ENCODE data around the gene USP17L11. TPM values are rescaled to one million over a fixed set of nuclear protein-coding genes. Genes with fewer than 3 reads are reported as not detected.
"Not testable (repeated sequence)": the region's sequence is repeated elsewhere in the genome, so short reads cannot be mapped to it uniquely, and the experiment has no call there.

USP17L11 gene, protein sequence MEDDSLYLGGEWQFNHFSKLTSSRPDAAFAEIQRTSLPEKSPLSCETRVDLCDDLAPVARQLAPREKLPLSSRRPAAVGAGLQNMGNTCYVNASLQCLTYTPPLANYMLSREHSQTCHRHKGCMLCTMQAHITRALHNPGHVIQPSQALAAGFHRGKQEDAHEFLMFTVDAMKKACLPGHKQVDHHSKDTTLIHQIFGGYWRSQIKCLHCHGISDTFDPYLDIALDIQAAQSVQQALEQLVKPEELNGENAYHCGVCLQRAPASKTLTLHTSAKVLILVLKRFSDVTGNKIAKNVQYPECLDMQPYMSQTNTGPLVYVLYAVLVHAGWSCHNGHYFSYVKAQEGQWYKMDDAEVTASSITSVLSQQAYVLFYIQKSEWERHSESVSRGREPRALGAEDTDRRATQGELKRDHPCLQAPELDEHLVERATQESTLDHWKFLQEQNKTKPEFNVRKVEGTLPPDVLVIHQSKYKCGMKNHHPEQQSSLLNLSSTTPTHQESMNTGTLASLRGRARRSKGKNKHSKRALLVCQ
- total RNA-seq: not detected
- long read RNA-seq: 0 reads

DNA sequence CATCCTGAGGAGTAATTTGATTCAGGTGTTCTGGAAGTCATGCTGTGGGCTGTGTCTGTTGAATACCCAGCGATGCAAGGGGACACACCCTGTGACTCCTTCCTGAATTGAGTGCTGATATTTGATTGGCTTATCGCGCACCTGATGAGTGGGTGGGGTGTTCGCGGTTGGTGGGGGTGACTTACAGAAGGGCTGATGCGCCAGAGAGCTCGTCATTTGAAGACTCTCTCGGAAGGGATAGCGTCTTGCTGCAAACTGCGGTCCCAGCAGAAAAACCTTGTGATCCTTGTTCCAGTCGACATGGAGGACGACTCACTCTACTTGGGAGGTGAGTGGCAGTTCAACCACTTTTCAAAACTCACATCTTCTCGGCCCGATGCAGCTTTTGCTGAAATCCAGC, at the start of gene USP17L11:
Gene USP17L11, plus strand, starts transcription at position 301 of the 400 bp plus-strand sequence. Its CDS starts 0 bp downstream, at position 301.
- intact Hi-C loops (cut with DNase I); ATAC-seq (ENCODE audit: poor library complexity): not testable (repeated sequence)

DNA sequence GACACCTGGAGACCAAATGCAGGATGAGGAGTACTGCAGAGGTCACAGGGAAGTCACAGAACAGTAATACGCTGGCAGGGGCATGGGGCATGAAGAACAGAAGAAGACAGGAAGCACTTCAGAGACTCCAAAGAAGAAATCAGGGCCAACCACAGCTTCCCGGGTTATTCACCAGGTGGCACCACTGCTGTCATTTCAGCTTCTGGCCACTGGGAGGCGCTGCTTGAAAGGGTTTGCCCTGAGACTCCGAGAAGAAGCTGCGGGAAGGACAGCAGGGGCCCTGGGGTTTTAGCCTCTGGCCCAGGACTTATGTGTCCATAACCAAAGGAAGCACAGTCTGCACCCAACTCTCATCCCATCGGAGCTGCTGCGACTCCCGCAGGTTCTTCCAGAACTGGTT, 49.2 kb upstream of the USP17L11 start:
- DNase-seq; ATAC-seq (ENCODE audit: poor library complexity); intact Hi-C loops (cut with DNase I): not testable (repeated sequence)

More for the DNA sequence above, at the start of gene USP17L11:
- not testable (repeated sequence) for DNase-seq

DNA sequence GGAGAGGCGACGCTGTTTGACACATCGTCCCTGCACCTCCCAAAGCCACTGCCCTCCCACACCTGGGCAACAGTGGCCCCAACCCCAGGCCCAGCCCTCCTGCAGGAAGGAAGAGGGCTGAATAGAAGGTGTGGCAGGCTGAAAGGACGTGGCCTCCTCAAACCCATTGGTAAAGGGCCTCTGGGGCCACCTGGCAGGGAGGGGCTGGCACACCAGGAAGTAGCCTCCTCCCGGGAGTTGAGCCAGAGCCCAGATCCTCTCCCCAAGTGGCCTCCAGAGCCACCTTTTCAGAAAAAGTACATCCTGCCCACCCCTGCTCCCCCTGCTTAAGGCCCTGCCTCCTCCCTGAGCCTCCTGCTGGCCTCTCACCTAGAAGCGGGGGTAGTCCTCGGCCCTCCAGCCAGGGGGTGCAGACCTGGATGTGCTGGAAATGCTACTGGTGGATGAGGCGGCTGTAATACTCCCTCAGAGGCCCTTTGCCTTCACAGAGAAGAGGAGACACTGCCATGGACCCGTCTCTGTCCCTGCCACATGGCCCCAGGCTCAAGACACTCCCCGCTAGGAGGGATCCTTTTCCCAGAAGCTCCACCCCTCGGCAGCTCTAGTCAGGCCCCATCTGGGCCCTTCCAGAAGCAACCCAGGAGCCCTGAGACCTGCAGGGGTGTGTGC, 45.3 kb upstream of the USP17L11 start, which contains the start of gene FAM90A26:
Gene FAM90A26, plus strand, starts transcription at position 619 of the 669 bp plus-strand sequence. CDS start 2,764 bp downstream, outside the sequence.
- DNase-seq; intact Hi-C loops (cut with DNase I); ATAC-seq (ENCODE audit: poor library complexity): not testable (repeated sequence)

DNA sequence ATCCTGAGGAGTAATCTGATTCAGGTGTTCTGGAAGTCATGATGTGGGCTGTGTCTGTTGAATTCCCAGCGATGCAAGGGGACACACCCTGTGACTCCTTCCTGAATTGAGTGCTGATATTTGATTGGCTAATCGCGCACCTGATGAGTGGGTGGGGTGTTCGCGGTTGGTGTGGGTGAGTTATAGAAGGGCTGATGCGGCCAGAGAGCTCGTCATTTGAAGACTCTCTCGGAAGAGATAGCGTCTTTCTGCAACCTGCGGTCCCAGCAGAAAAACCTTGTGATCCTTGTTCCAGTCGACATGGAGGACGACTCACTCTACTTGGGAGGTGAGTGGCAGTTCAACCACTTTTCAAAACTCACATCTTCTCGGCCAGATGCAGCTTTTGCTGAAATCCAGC, 4.8 kb upstream of the USP17L11 start, which contains the start of gene USP17L10:
Gene USP17L10, plus strand, starts transcription at position 301 of the 400 bp plus-strand sequence. Its CDS starts 0 bp downstream, at position 301.
- intact Hi-C loops (cut with DNase I); DNase-seq; ATAC-seq (ENCODE audit: poor library complexity): not testable (repeated sequence)

DNA sequence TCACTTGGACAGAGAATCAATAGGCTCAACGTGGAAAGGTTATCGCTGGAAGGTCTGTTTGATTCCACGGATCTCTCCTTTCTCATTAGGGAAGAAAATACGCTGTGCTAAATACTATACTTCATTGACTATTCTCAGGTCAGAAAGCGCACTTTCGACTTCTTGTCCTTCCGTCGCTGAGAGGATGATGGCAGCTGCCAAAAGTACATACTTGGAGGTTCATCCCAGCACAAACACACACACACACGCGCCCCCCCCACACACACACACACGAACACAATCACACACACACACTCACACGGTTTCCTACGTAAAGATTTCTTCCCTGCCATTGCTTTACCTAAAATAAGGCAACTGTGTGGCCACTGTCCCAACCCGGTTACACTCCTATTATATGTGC, 504 bp upstream of the USP17L11 start:
- intact Hi-C loops (cut with DNase I); ATAC-seq (ENCODE audit: poor library complexity): not testable (repeated sequence)
- peak; percentile 29 for DNase-seq

DNA sequence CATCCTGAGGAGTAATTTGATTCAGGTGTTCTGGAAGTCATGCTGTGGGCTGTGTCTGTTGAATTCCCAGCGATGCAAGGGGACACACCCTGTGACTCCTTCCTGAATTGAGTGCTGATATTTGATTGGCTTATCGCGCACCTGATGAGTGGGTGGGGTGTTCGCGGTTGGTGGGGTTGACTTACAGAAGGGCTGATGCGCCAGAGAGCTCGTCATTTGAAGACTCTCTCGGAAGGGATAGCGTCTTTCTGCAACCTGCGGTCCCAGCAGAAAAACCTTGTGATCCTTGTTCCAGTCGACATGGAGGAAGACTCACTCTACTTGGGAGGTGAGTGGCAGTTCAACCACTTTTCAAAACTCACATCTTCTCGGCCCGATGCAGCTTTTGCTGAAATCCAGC, 4.6 kb downstream of the USP17L11 start, which contains the start of gene USP17L12:
Gene USP17L12, plus strand, starts transcription at position 301 of the 400 bp plus-strand sequence. Its CDS starts 0 bp downstream, at position 301.
- DNase-seq; intact Hi-C loops (cut with DNase I); ATAC-seq (ENCODE audit: poor library complexity): not testable (repeated sequence)

DNA sequence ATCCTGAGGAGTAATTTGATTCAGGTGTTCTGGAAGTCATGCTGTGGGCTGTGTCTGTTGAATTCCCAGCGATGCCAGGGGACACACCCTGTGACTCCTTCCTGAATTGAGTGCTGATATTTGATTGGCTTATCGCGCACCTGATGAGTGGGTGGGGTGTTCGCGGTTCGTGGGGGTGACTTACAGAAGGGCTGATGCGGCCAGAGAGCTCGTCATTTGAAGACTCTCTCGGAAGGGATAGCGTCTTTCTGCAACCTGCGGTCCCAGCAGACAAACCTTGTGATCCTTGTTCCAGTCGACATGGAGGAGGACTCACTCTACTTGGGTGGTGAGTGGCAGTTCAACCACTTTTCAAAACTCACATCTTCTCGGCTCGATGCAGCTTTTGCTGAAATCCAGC, 9.4 kb downstream of the USP17L11 start, which contains the start of gene USP17L13:
Gene USP17L13, plus strand, starts transcription at position 301 of the 400 bp plus-strand sequence. Its CDS starts 0 bp downstream, at position 301.
- ATAC-seq (ENCODE audit: poor library complexity); intact Hi-C loops (cut with DNase I); DNase-seq: not testable (repeated sequence)

DNA sequence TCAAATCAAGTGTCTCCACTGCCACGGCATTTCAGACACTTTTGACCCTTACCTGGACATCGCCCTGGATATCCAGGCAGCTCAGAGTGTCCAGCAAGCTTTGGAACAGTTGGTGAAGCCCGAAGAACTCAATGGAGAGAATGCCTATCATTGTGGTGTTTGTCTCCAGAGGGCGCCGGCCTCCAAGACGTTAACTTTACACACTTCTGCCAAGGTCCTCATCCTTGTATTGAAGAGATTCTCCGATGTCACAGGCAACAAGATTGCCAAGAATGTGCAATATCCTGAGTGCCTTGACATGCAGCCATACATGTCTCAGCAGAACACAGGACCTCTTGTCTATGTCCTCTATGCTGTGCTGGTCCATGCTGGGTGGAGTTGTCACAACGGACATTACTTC, 15.0 kb downstream of the USP17L11 start:
- ATAC-seq (ENCODE audit: poor library complexity); intact Hi-C loops (cut with DNase I): not testable (repeated sequence)
- DNase-seq: peak; percentile 10

DNA sequence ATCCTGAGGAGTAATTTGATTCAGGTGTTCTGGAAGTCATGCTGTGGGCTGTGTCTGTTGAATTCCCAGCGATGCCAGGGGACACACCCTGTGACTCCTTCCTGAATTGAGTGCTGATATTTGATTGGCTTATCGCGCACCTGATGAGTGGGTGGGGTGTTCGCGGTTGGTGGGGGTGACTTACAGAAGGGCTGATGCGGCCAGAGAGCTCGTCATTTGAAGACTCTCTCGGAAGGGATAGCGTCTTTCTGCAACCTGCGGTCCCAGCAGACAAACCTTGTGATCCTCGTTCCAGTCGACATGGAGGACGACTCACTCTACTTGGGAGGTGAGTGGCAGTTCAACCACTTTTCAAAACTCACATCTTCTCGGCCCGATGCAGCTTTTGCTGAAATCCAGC, 18.9 kb downstream of the USP17L11 start, which contains the start of gene USP17L15:
Gene USP17L15, plus strand, starts transcription at position 301 of the 400 bp plus-strand sequence. Its CDS starts 0 bp downstream, at position 301.
- DNase-seq; ATAC-seq (ENCODE audit: poor library complexity); intact Hi-C loops (cut with DNase I): not testable (repeated sequence)

DNA sequence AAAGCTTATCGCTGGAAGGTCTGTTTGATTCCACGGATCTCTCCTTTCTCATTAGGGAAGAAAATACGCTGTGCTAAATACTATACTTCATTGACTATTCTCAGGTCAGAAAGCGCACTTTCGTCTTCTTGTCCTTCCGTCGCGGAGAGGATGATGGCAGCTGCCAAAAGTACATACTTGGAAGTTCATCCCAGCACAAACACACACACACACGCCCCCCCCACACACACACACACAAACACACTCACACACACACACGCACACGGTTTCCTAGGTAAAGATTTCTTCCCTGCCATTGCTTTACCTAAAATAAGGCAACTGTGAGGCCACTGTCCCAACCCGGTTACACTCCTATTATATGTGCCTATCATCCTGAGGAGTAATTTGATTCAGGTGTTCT, 23.3 kb downstream of the USP17L11 start:
- ATAC-seq (ENCODE audit: poor library complexity); intact Hi-C loops (cut with DNase I): not testable (repeated sequence)
- peak; percentile 41 for DNase-seq

DNA sequence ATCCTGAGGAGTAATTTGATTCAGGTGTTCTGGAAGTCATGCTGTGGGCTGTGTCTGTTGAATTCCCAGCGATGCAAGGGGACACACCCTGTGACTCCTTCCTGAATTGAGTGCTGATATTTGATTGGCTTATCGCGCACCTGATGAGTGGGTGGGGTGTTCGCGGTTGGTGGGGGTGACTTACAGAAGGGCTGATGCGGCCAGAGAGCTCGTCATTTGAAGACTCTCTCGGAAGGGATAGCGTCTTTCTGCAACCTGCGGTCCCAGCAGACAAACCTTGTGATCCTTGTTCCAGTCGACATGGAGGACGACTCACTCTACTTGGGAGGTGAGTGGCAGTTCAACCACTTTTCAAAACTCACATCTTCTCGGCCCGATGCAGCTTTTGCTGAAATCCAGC, 28.4 kb downstream of the USP17L11 start, which contains the start of gene USP17L17:
Gene USP17L17, plus strand, starts transcription at position 301 of the 400 bp plus-strand sequence. Its CDS starts 0 bp downstream, at position 301.
- ATAC-seq (ENCODE audit: poor library complexity); intact Hi-C loops (cut with DNase I); DNase-seq: not testable (repeated sequence)

DNA sequence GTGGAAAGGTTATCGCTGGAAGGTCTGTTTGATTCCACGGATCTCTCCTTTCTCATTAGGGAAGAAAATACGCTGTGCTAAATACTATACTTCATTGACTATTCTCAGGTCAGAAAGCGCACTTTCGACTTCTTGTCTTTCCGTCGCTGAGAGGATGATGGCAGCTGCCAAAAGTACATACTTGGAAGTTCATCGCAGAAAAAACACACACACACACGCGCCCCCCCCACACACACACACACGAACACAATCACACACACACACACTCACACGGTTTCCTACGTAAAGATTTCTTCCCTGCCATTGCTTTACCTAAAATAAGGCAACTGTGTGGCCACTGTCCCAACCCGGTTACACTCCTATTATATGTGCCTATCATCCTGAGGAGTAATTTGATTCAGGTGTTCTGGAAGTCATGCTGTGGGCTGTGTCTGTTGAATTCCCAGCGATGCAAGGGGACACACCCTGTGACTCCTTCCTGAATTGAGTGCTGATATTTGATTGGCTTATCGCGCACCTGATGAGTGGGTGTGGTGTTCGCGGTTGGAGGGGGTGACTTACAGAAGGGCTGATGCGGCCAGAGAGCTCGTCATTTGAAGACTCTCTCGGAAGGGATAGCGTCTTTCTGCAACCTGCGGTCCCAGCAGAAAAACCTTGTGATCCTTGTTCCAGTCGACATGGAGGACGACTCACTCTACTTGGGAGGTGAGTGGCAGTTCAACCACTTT, 32.9 kb downstream of the USP17L11 start, which contains the start of gene USP17L18:
Gene USP17L18, plus strand, starts transcription at position 678 of the 728 bp plus-strand sequence. Its CDS starts 0 bp downstream, at position 678.
- ATAC-seq (ENCODE audit: poor library complexity); intact Hi-C loops (cut with DNase I): not testable (repeated sequence)
- peak; percentile 10 for DNase-seq

DNA sequence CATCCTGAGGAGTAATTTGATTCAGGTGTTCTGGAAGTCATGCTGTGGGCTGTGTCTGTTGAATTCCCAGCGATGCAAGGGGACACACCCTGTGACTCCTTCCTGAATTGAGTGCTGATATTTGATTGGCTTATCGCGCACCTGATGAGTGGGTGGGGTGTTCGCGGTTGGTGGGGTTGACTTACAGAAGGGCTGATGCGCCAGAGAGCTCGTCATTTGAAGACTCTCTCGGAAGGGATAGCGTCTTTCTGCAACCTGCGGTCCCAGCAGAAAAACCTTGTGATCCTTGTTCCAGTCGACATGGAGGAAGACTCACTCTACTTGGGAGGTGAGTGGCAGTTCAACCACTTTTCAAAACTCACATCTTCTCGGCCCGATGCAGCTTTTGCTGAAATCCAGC, 37.9 kb downstream of the USP17L11 start, which contains the start of gene USP17L19:
Gene USP17L19, plus strand, starts transcription at position 301 of the 400 bp plus-strand sequence. Its CDS starts 0 bp downstream, at position 301.
- DNase-seq; ATAC-seq (ENCODE audit: poor library complexity); intact Hi-C loops (cut with DNase I): not testable (repeated sequence)

DNA sequence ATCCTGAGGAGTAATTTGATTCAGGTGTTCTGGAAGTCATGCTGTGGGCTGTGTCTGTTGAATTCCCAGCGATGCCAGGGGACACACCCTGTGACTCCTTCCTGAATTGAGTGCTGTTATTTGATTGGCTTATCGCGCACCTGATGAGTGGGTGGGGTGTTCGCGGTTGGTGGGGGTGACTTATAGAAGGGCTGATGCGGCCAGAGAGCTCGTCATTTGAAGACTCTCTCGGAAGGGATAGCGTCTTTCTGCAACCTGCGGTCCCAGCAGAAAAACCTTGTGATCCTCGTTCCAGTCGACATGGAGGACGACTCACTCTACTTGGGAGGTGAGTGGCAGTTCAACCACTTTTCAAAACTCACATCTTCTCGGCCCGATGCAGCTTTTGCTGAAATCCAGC, 42.6 kb downstream of the USP17L11 start, which contains the start of gene USP17L20:
Gene USP17L20, plus strand, starts transcription at position 301 of the 400 bp plus-strand sequence. Its CDS starts 0 bp downstream, at position 301.
- ATAC-seq (ENCODE audit: poor library complexity); intact Hi-C loops (cut with DNase I): not testable (repeated sequence)

DNA sequence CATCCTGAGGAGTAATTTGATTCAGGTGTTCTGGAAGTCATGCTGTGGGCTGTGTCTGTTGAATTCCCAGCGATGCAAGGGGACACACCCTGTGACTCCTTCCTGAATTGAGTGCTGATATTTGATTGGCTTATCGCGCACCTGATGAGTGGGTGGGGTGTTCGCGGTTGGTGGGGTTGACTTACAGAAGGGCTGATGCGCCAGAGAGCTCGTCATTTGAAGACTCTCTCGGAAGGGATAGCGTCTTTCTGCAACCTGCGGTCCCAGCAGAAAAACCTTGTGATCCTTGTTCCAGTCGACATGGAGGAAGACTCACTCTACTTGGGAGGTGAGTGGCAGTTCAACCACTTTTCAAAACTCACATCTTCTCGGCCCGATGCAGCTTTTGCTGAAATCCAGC, 47.4 kb downstream of the USP17L11 start, which contains the start of gene USP17L21:
Gene USP17L21, plus strand, starts transcription at position 301 of the 400 bp plus-strand sequence. Its CDS starts 0 bp downstream, at position 301.
- ATAC-seq (ENCODE audit: poor library complexity); intact Hi-C loops (cut with DNase I): not testable (repeated sequence)

More for the DNA sequence above, 42.6 kb downstream of the USP17L11 start, which contains the start of gene USP17L20:
- not testable (repeated sequence) for DNase-seq

More for the DNA sequence above, 47.4 kb downstream of the USP17L11 start, which contains the start of gene USP17L21:
- not testable (repeated sequence) for DNase-seq

Data from Right ventricle myocardium superior (tissue), 1 donor.